Left renal cortex interstitium (tissue), 4 donors: ENCODE results near the gene PRDM16. TPM values are rescaled to one million over a fixed set of nuclear protein-coding genes. Genes with fewer than 3 reads are reported as not detected.

Experiments used
- DNase-seq, 4 donors: peaks; one replicate each; pipeline ENCODE4 v3.0.0-alpha.2; 2013; ENCODE audit warnings: low read depth in 4 of 4, low spot score in 2 of 4, missing footprints in 1 of 4
- polyA plus RNA-seq, 4 donors: library from polyadenylated mRNA; unstranded; fragments of 120-200 nt; gene quantifications; one replicate each; pipeline ENCODE4 v1.2.1, GENCODE V29; 2013; ENCODE audit not compliant: insufficient read length in 4 of 4

Gene PRDM16
- polyA plus RNA-seq, 4 donors, result 4.9 to 12.5 (median 7.0) TPM

- no peak for DNase-seq
These were observed 401.8 kb downstream of the PRDM16 start for GRCh38 chr1:3470650-3471355.

DNA sequence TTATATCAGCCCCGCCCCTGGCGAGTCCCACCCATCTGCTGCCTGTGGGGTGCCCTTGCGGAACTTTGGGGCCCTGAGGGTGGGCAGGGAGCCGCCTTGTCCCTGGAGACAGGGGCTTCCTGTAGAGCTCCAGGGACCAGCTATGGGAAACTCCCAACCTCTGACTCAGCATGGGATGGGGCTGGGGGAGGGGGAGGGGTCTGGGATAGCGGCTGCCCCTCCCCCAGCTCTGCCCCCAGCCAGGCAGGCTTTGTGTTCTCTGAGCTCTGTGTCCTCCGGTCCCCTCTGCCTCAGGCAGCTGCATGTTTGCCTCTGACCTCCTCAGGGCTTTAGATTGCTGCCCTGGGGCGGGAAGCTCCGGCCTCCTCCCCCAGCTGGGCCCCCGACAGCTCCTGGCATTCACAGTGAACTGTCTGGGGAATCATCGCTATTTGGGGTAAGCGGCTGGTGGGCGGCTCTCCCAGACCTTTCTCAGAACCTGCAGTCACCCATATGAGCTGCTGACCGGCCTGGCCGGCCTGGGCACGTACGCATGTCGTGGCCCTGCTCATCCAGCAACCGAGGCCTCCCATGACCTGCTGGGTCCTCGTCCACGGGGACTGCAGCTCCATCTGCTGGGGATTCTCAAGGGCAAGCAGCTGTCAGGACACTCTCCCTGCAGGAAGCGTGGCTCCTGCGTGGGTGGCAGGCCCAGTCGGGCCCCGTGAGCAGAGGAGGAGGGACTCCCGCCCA, 402.5 kb downstream of the PRDM16 start:
- no peak for DNase-seq

- no peak for DNase-seq
These were observed 403.3 kb downstream of the PRDM16 start for GRCh38 chr1:3472088-3472850.

DNA sequence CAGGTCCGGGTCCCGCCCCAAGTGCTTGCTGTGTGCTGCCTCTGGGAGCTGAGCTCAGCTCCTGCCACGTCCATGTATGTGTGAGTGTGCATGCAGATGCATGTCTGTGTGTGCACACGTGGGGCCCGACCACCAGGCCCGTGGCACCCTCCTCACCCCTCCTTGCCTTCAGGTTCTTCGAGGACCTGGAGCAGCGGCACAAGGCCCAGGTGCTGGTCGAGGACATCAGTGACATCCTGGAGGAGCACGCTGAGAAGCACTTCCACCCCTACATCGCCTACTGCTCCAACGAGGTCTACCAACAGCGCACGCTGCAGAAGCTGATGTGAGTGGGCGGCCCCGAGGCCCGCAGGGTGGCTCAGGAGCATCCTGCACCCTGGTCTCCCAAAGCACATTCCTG, 403.9 kb downstream of the PRDM16 start:
- no peak for DNase-seq

DNA sequence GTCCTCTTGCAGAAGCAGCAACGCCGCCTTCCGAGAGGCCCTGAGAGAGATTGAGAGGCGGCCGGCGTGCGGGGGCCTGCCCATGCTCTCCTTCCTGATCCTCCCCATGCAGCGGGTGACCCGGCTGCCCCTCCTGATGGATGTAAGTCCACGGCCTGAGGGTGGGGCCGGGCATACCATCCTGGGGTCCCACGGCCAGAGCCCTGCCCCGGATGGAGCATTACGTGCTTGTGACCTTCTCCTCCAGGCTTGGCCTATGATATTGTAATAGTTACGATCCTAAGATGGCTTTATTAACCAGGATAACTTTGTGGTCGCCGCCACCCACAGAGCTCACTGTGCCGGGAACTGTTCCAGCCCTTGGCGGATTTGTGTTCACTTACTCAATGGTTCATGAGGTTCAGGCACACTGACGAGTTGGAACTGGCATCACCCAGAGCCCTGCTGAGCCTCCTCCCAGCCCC, 404.4 kb downstream of the PRDM16 start:
- no peak for DNase-seq

- no peak for DNase-seq
These were observed 405.0 kb downstream of the PRDM16 start for GRCh38 chr1:3474016-3474415.

GRCh38 chr1:3474421-3474820, 405.4 kb downstream of the PRDM16 start:
- DNase-seq, result no peak

GRCh38 chr1:3475839-3476573, 407.0 kb downstream of the PRDM16 start:
- DNase-seq, result no peak

GRCh38 chr1:3476666-3477065, 407.7 kb downstream of the PRDM16 start:
- DNase-seq, result no peak

GRCh38 chr1:3477241-3477995, 408.4 kb downstream of the PRDM16 start:
- DNase-seq, result no peak

- DNase-seq, result no peak
These were observed 409.2 kb downstream of the PRDM16 start for GRCh38 chr1:3478187-3478586.

GRCh38 chr1:3479511-3480368, 410.7 kb downstream of the PRDM16 start:
- DNase-seq, result no peak

DNA sequence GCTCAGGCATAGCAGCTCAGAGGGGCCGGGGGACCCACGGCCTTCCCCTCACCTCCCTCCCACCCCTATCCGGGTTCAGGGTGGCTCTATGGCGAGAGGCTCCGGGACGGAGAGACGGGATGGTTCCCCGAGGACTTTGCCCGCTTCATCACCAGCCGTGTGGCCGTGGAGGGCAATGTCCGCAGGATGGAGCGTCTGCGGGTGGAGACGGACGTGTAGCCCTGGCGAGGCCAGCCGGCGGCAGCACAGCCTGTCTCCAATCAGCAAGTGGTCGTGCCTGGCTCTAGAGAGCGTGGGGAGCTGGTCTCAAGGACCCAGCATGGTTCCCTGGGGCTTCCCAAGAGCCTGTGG, 411.3 kb downstream of the PRDM16 start:
- no peak for DNase-seq

DNA sequence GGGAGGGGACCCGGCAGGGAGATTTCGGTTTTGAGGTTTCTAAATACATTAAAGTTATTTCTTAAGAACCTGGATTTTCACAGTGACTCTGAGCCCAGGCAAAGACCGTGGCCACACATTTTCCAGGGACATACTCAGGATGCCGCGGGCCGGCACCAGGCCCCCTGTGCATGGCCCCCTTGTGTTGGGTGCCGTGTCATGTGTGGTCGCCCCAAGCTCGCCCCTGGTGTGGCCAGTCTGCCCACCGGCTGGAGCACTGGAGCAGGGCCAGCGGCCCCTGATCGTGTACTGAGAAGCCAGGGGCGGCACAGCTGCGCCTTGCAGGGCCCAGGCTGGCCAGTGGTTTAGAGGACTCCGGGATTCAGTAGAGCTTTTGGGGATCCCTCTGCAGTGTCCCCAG, 412.0 kb downstream of the PRDM16 start:
- DNase-seq, result no peak

GRCh38 chr1:3481836-3482375, 412.9 kb downstream of the PRDM16 start:
- DNase-seq, result no peak

- no peak for DNase-seq
These were observed 413.4 kb downstream of the PRDM16 start for GRCh38 chr1:3482378-3482849.

- no peak for DNase-seq
These were observed 414.4 kb downstream of the PRDM16 start for GRCh38 chr1:3483380-3483779.

DNA sequence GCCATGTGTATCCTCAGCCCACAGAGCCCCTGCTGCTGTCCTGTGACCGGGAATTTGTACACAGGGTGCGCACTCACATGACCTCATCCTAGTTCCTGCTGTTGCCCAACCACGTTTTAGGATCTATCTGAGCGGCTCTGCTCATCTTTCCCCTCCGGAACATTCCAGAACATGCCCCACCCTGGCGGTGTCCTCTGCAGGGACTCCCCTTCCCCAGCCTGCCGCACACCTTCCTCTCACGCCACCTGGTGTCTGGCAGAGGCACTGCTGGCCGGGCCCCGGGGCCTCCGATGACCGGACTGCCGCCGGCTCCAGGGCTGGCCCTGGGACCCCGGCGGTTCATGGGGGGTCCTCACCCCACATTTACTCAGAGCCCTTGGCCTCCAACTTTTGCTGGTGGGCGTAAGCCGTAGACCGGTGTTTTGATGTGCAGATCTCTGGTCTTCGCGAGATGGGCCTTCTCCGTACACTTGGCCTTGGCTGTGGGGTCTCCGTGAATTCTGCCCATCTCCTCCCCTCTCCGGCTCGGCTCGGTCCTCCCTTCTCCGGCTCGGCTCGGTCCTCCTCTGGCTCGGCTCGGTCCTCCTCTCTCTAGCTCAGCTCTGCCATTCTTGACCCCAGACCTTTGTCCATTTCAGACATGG, 414.9 kb downstream of the PRDM16 start:
- DNase-seq, result no peak
